BE2C (cell line): ENCODE results near the gene ANO10.

ENCODE experiments used
- DNase-seq: peaks from one replicate; pipeline ENCODE4 v3.0.0-alpha.2; 2020
- H3K27me3 ChIP-seq: fragments of 250-450 bp; sonication (Bioruptor Pico); 2 replicates; pipeline ENCODE4 v1.5.1; 2020; ENCODE audit warnings: mild to moderate bottlenecking
- H3K36me3 ChIP-seq: fragments of 250-450 bp; sonication (Bioruptor Pico); 2 replicates; pipeline ENCODE4 v1.5.1; 2020; ENCODE audit warnings: mild to moderate bottlenecking
- H3K4me1 ChIP-seq: fragments of 250-450 bp; sonication (Bioruptor Pico); 2 replicates; pipeline ENCODE4 v1.5.1; 2020
- H3K4me3 ChIP-seq: 2 replicates; pipeline ENCODE4 v1.5.1; 2011; ENCODE audit warnings: low read depth, low read length
- H3K9me3 ChIP-seq: fragments of 250-450 bp; sonication (Bioruptor Pico); 2 replicates; pipeline ENCODE4 v1.5.1; 2020
- TF ChIP-seq, protein P1 (sequence below): IDR thresholded peaks from 2 replicates; pipeline ENCODE4 v1.5.1; 2012; ENCODE audit warnings: mild to moderate bottlenecking, low read depth, low read length

Gene ANO10

DNA sequence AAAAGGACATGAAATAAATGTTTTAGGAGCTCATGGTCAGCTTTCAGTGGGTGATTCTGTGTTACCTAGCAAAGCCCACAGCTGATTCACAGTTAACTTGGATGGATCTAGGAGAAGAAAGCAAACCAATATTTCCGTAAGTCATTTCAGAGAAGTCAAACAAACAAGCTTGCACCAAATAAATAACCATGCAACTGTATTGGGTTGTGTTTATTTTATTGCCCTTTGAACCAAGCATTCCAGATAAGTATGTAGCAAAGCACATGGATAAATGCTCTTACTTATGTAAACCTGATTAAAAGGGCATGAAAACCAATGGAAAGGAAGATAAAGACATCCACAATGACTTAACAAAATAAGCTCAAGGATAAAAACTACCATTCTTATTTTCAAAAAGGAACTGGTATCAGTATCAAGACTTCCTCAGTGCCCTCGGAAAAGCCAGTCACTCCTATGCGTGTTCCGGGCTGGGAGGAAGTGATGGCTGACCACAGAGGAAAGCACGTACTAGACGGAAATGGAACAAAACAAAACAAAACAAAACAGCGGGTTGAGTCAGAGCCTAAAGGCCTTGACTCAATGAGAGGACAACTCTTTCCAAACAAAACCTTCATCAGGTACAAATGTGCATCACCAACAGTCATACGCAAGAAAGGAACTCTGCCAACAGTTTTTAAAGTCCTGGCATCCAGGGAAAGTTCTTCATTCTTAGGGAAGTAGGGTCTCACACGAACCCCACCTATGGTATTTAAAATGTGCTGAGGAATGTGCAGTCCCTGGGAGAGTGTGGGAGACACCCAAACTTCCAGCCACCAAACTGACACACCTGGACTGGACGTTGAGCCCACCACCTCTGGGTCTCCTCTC lies 232.2 kb downstream of the ANO10 start:
- no peak overlapping the region for H3K4me3 ChIP-seq
- H3K9me3 ChIP-seq: no peaks in the 10 kb centered on the region
- H3K4me1 ChIP-seq: no peaks in the 10 kb centered on the region
- DNase-seq: no peak
- TF ChIP-seq, protein P1, sequence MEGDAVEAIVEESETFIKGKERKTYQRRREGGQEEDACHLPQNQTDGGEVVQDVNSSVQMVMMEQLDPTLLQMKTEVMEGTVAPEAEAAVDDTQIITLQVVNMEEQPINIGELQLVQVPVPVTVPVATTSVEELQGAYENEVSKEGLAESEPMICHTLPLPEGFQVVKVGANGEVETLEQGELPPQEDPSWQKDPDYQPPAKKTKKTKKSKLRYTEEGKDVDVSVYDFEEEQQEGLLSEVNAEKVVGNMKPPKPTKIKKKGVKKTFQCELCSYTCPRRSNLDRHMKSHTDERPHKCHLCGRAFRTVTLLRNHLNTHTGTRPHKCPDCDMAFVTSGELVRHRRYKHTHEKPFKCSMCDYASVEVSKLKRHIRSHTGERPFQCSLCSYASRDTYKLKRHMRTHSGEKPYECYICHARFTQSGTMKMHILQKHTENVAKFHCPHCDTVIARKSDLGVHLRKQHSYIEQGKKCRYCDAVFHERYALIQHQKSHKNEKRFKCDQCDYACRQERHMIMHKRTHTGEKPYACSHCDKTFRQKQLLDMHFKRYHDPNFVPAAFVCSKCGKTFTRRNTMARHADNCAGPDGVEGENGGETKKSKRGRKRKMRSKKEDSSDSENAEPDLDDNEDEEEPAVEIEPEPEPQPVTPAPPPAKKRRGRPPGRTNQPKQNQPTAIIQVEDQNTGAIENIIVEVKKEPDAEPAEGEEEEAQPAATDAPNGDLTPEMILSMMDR: no peak
- no peaks in the 10 kb centered on the region for H3K27me3 ChIP-seq
- H3K36me3 ChIP-seq: no peaks in the 10 kb centered on the region

GRCh38 chr3:43388915-43389314 lies 232.9 kb downstream of the ANO10 start:
- Histone ChIP-seq H3K9me3 (no peaks in the 10 kb centered on the region), H3K36me3 (no peaks in the 10 kb centered on the region), H3K4me3 (no peak overlapping the region), H3K27me3 (no peaks in the 10 kb centered on the region), H3K4me1 (no peaks in the 10 kb centered on the region)
- TF ChIP-seq, protein P1: no peak
- DNase-seq: no peak

DNA sequence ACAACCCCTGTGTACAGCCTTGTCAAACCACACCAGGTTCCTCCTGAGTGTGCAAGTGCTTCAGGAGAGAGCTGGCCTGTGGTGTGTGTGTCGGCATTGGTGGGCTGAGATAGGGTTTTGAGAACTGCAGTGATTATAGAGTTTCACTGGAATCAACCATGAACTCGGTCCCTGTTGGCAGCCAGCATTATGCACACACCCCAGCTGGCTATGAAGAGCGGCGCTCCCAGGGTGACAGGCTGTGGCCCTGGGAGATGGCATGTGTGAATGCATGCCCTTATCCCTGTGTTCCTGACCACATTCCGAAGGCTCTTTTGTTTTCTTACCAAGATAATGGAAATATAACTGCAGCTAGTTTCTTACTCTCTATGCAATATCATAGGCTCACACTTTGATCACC lies 233.6 kb downstream of the ANO10 start:
- TF ChIP-seq, protein P1: no peak
- Histone ChIP-seq H3K27me3 (no peaks in the 10 kb centered on the region), H3K36me3 (no peaks in the 10 kb centered on the region), H3K9me3 (no peaks in the 10 kb centered on the region), H3K4me3 (no peak overlapping the region), H3K4me1 (no peaks in the 10 kb centered on the region)
- no peak for DNase-seq

DNA sequence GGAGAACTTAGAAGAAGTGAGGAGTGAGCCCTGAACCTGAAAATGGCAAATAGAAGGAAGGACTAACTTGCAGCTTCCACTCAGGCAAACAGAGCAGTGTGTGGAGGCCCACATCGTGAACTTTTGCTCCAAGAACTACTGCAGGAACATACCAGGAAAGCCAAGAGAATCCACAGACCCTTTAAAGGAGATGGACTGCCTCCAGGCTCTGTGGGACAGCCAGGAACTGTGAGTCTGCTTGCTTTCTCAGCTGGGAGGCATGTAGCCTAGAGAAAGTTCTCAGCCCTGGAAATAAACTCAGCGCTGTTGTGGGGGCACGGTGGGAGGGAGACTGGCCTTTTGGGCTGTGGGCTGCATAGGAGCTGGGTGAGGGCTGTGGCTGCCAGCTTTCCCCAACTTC lies 242.5 kb downstream of the ANO10 start:
- TF ChIP-seq, protein P1: no peak
- no peak for DNase-seq
- no peaks in the 10 kb centered on the region for H3K4me1 ChIP-seq
- H3K27me3 ChIP-seq: no peaks in the 10 kb centered on the region
- H3K36me3 ChIP-seq: no peaks in the 10 kb centered on the region
- no peaks in the 10 kb centered on the region for H3K9me3 ChIP-seq
- no peak overlapping the region for H3K4me3 ChIP-seq

- DNase-seq: peak; percentile 19
These were observed 243.5 kb downstream of the ANO10 start for GRCh38 chr3:43378066-43378935.

More at GRCh38 chr3:43378066-43378935, 243.5 kb downstream of the ANO10 start:
- no peaks in the 10 kb centered on the region for H3K27me3 ChIP-seq
- no peaks in the 10 kb centered on the region for H3K36me3 ChIP-seq
- TF ChIP-seq, protein P1: peak; percentile 59
- no peak overlapping the region for H3K4me3 ChIP-seq
- H3K4me1 ChIP-seq: no peaks in the 10 kb centered on the region
- no peaks in the 10 kb centered on the region for H3K9me3 ChIP-seq
